ENCODE results near the gene RPP38.

The RPP38 gene

DNA sequence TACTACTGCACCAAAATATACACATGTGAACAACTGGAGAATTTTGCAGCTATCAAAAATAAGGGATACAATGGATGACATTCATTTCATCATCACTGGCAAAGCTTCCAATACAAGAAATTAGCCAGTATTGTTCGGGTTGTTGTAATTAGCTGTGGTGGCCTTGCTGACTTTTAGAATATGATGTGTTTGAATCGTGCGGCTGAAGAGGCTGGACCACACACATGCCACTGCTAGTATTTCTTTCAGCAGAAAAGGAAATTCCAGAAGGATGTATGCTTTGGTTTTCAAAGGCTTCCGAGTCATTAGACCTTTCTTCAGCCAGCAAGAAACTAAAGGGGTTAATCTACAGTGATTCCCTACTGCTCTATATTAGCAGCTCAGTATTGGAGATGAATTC, 16.6 kb downstream of the RPP38 start:
- DNase-seq, result no peak

- no peak for DNase-seq
Observed at GRCh38 chr10:15116225-15116624, 19.1 kb downstream of the RPP38 start.

GRCh38 chr10:15118615-15119014, 21.5 kb downstream of the RPP38 start:
- DNase-seq, result no peak

DNA sequence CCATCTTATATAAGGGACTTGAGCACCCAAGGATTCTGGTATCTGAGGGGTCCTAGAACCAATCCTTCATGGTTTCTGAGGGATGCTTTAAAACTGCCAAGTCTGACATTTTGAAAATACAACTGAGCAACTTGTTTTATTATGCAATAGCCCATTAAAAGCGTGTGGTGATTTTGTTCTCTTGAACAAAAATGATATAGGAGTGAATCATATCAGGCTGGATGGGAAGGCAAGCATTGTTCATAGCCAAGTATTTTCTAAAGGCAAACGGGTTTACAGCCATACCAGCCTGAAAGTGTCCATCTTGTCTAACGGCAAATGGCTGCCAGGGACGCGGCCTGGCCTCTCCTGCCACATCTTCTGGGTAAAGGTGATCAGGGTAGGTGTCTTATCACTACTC, 23.4 kb downstream of the RPP38 start:
- no peak for DNase-seq

GRCh38 chr10:15121707-15122106, 24.6 kb downstream of the RPP38 start:
- no peak for DNase-seq

DNA sequence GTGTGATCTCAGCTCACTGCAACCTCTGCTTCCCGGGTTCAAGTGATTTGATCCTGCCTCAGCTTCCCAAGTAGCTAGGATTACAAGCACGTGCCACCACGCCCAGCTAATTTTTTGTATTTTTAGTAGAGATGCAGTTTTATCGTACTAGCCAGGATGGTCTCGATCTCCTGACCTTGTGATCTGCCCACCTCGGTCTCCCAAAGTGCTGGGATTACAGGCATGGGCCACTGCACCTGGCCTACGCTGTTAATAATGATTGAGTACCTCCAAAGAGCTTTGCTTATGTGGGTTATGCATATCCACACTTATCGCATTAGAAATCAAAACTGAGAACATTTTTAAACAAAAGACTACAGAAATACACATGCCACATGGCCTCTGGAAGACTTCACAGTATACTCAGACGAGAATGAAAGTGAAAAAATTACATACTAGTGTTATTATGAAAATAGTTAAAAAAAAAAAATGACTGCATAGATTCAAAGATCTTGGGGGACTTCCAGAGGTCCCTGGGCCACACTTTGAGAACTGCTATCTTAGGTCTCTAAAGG, 25.4 kb downstream of the RPP38 start:
- DNase-seq, result no peak

DNA sequence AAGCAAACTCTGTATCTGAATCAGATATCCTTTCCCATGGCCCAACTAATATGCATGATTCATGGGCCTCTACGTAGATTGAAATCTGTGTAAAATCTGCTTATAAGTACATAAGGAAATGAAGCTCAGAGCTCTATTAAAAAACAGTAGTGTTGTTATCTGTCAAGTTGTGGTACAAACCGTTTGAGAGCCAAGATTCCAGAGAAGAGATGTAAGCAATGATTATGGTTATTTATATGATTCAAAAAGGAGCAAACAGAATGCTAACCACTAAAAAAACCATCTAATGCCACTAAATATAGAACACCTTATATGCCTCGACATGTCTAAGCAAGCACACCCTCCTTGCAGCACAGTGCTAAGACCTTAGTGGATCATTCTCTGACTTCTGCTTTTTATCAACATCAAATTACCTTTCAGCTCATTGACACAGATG, 26.6 kb downstream of the RPP38 start:
- no peak for DNase-seq

GRCh38 chr10:15124190-15124589, 27.0 kb downstream of the RPP38 start:
- DNase-seq, result no peak

- no peak for DNase-seq
Observed at GRCh38 chr10:15124908-15125307, 27.8 kb downstream of the RPP38 start.

GRCh38 chr10:15131330-15131729, 34.2 kb downstream of the RPP38 start:
- DNase-seq, result no peak

DNA sequence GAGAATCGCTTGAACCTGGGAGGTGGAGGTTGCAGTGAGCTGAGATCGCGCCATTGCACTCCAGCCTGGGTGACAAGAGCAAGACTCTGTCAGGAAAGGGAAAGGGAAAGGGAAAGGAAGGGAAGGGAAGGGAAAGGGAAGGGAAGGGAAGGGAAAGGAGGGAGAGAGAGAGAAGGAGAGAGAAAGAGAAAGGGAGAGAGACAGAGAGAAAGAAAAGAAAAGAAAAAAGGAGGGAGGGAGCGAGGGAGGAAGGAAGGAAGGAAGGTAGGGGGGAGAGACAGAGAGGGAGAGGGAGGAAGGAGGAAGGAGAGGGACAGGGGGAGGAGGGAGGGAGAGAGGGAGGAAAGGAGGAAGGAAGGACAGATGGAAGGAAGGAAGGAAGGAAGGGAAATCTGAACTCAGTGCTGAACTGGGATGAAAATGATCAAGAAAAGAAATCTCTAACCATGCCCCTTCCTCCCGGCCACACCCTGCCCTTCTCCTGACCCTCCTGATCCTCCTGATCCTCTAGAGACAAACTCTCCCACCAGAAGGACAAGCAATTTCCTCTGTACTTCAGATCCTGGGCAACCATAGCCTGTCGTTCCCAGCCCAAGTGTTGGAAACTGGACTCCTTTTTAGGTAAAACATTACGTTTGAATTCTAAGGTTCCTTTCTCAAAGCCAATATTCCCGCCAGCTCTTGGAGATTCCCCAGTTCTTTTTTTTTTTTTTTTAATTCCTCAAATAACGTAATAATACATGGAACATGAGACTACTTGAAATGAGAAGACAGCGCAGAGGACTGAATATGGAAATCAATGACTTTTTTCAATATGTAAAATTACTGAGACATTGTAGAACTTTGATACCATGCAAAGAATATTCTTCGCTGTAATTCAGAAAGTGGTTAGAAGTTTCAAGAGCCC, 39.2 kb downstream of the RPP38 start:
- no peak for DNase-seq

DNA sequence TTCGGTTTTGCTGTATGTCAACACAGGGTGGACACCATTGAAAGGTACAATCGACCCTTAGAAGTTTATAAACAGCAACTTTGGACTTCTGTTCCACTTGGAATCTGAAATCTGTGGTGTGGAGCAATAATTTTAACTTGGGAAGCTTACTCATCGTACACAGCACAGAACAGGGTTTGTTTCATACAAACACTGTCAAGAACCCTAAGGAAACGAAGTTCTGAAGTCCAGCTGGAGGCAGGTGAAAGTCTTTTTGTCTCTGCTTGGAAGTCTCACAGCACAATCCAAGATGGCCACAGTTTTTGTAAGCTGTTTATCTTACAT, 39.8 kb downstream of the RPP38 start:
- DNase-seq, result no peak

DNA sequence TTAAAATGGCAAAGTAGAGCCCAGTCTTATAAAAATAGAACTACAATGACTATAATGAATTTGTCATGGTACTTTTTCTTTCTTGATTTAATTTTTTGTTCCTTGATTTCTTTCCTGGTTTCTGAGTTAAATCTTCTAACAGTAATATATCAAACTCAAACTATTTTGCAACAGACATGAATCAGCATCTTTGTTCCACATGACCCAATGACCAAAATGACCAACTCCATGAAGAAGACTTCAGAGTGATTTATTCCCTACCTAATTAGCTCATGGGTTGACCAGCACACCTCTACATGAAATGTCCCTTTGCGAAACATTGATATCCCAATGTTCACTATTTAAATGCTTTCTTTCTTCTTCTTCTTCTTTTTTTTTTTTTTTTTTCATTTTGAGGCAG, 40.5 kb downstream of the RPP38 start:
- DNase-seq, result no peak

DNA sequence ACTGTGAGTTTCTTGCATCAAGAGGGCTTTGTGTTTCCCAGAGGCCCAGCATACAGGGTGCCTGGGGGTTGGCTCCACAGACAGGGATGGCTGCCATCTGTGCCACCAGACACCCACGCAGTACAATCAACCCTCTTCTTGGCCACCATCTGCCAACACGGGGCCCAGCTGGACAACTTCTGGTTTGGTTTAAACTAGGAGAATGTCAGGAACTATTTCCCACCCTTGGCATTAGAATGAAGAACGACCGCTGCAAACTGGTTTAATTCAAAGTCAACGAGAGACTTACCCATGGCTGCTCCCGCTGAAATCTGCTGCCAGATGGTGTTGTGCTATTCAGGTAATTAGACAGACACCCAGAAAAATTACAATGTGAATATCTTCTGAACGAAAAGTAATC, 43.5 kb downstream of the RPP38 start:
- DNase-seq, result no peak

- no peak for DNase-seq
Observed at GRCh38 chr10:15141136-15142054, 44.2 kb downstream of the RPP38 start.

- DNase-seq, result no peak
Observed at GRCh38 chr10:15144788-15145187, 47.6 kb downstream of the RPP38 start.

- DNase-seq, result no peak
Observed at GRCh38 chr10:15146366-15146765, 49.2 kb downstream of the RPP38 start.

DNA sequence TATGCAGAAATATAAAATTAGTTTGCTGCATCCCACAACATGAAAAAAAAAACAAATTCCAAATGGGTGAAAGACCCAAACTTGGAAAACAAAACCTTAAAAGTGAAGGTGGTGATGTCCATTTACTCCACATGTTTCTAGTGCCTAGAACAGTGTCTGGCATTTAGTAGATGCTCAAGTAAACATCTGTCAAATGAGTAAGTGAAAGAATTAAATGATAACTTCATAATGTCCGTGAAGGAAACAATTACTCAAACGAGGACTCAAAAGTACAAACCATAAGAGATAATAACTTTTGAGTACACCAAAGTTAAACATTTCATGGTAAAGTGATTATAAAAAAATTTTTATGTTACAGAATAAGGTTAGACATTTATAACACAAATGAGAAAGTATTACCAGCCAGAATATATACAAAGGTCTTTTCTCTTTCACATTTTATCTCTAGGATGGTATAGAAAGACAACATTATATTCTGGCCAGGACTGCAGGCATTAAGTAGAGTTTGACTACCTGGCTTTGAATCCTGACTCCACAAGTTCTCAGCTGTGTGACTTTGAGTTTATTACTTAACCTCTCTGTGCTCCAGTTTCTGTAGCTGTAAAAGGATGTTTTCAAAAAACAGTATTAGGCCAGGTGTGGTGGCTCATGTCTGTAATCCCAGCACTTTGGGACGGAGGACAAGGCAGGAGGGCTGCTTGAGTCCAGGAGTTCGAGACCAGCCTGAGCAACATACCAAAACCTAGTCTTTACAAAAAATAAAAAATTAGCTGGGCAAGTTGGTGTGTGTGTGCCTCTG, 50.6 kb downstream of the RPP38 start:
- no peak for DNase-seq

GRCh38 chr10:15149042-15149771, 52.1 kb downstream of the RPP38 start:
- no peak for DNase-seq

GRCh38 chr10:15150563-15150962, 53.4 kb downstream of the RPP38 start:
- DNase-seq, result no peak

- DNase-seq, result no peak
Observed at GRCh38 chr10:15152556-15152955, 55.4 kb downstream of the RPP38 start.
